ENCODE measurements around the gene KRT10. TPM values are rescaled to one million over a fixed set of nuclear protein-coding genes. Genes with fewer than 3 reads are reported as not detected.

Gene KRT10
- total RNA-seq, 3 donors from 2014 or later (not counting 1 experiment from before 2014, with no cell fraction given) = 23.6 to 35.9 (median 25.5) TPM

DNA sequence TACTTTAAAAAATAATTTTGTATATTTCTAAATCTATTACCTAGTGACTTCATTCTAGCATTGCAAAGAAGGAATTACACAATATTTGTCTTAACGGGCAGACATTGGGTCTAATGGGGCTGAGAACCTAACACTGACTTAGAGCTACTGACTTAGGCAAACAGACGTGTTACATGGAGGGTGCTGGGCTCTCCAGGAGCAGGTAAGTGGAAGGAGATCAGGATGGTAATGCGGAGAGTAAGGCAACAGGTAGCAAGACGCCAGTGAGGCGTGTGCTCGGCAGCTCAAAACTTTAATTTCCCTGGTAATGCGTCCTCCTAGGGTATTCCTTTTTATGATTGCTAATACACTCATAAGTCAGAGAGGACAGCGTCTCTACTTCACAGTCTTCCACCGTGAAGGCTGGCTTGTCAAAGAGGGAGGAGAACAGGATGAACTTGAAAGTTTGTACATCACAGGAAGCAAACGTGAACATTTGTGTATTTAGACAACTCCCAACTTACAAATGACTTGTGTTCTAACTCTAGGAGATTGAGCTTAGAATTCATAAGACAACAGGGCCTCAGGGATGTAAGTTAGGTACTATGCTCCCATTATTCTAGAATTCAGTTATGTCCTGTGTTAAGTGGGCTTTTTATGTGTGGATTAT, 27.3 kb downstream of the KRT10 start:
- H3K27ac Mint-ChIP-seq = no peak overlapping the region
- no peaks in the 10 kb centered on the region for H3K4me1 Mint-ChIP-seq
- H3K27me3 ChIP-seq (ENCODE audit: control insufficient read depth, insufficient read depth, low read length) = peaks cover 12% of the 10 kb centered on the region
- H3K27ac ChIP-seq (ENCODE audit: low read length) = no peak overlapping the region
- no peaks in the 10 kb centered on the region for H3K9me3 Mint-ChIP-seq
- H3K4me3 Mint-ChIP-seq = no peak overlapping the region
- peaks cover 25 to 48% of the 10 kb centered on the region in 2 donors for H3K27me3 Mint-ChIP-seq (ENCODE audit: low read depth in 2 of 2)
- intact Hi-C loops (cut with micrococcal nuclease) = no loop called here
- no peaks in the 10 kb centered on the region for H3K36me3 Mint-ChIP-seq
- no peaks in the 10 kb centered on the region for H3K4me1 ChIP-seq (ENCODE audit: control insufficient read depth, insufficient read depth, low read length)
- TF ChIP-seq, protein P1, sequence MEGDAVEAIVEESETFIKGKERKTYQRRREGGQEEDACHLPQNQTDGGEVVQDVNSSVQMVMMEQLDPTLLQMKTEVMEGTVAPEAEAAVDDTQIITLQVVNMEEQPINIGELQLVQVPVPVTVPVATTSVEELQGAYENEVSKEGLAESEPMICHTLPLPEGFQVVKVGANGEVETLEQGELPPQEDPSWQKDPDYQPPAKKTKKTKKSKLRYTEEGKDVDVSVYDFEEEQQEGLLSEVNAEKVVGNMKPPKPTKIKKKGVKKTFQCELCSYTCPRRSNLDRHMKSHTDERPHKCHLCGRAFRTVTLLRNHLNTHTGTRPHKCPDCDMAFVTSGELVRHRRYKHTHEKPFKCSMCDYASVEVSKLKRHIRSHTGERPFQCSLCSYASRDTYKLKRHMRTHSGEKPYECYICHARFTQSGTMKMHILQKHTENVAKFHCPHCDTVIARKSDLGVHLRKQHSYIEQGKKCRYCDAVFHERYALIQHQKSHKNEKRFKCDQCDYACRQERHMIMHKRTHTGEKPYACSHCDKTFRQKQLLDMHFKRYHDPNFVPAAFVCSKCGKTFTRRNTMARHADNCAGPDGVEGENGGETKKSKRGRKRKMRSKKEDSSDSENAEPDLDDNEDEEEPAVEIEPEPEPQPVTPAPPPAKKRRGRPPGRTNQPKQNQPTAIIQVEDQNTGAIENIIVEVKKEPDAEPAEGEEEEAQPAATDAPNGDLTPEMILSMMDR (IDR thresholded peaks at IDR 0.05) = no peak
- H3K4me3 ChIP-seq (ENCODE audit: low read length) = no peak overlapping the region
- WGBS (ENCODE audit: insufficient coverage) = 84% methylated on average over 9 of the region's 10 CpGs
- no peaks in the 10 kb centered on the region for H3K36me3 ChIP-seq (ENCODE audit: control insufficient read depth, insufficient read depth, low read length)
- ATAC-seq (no peak), DNase-seq (no peak)
- H3K9me3 ChIP-seq (ENCODE audit: control insufficient read depth, insufficient read depth, low read length) = no peaks in the 10 kb centered on the region

- intact Hi-C loops (cut with micrococcal nuclease) = no loop called here
- no peaks in the 10 kb centered on the region for H3K36me3 Mint-ChIP-seq
- TF ChIP-seq, protein P1 (IDR thresholded peaks at IDR 0.05) = no peak
- no peaks in the 10 kb centered on the region for H3K4me1 ChIP-seq (ENCODE audit: control insufficient read depth, insufficient read depth, low read length)
- H3K4me3 ChIP-seq (ENCODE audit: low read length) = no peak overlapping the region
- H3K27me3 ChIP-seq (ENCODE audit: control insufficient read depth, insufficient read depth, low read length) = peaks cover 12% of the 10 kb centered on the region
- H3K4me1 Mint-ChIP-seq = no peaks in the 10 kb centered on the region
- no peaks in the 10 kb centered on the region for H3K9me3 ChIP-seq (ENCODE audit: control insufficient read depth, insufficient read depth, low read length)
- H3K27ac Mint-ChIP-seq = no peak overlapping the region
- WGBS (ENCODE audit: insufficient coverage) = 58% methylated on average over 2 of the region's 2 CpGs
- DNase-seq = no peak
- no peak overlapping the region for H3K4me3 Mint-ChIP-seq
- no peaks in the 10 kb centered on the region for H3K36me3 ChIP-seq (ENCODE audit: control insufficient read depth, insufficient read depth, low read length)
- peaks cover 25 to 49% of the 10 kb centered on the region in 2 donors for H3K27me3 Mint-ChIP-seq (ENCODE audit: low read depth in 2 of 2)
- no peaks in the 10 kb centered on the region for H3K9me3 Mint-ChIP-seq
- no peak overlapping the region for H3K27ac ChIP-seq (ENCODE audit: low read length)
- ATAC-seq = no peak
These were observed 27.9 kb downstream of the KRT10 start for GRCh38 chr17:40794466-40794865.

- Histone ChIP-seq H3K27ac (ENCODE audit: low read length) (no peak overlapping the region), H3K9me3 (ENCODE audit: control insufficient read depth, insufficient read depth, low read length) (no peaks in the 10 kb centered on the region), H3K4me3 (ENCODE audit: low read length) (no peak overlapping the region), H3K36me3 (ENCODE audit: control insufficient read depth, insufficient read depth, low read length) (no peaks in the 10 kb centered on the region), H3K27me3 (ENCODE audit: control insufficient read depth, insufficient read depth, low read length) (peaks cover 12% of the 10 kb centered on the region), H3K4me1 (ENCODE audit: control insufficient read depth, insufficient read depth, low read length) (no peaks in the 10 kb centered on the region)
- H3K4me3 Mint-ChIP-seq = no peak overlapping the region
- WGBS (ENCODE audit: insufficient coverage) = 85% methylated on average over 10 of the region's 10 CpGs
- peaks cover 25 to 49% of the 10 kb centered on the region in 2 donors for H3K27me3 Mint-ChIP-seq (ENCODE audit: low read depth in 2 of 2)
- H3K27ac Mint-ChIP-seq = no peak overlapping the region
- ATAC-seq = no peak
- H3K4me1 Mint-ChIP-seq = no peaks in the 10 kb centered on the region
- no peaks in the 10 kb centered on the region for H3K9me3 Mint-ChIP-seq
- intact Hi-C loops (cut with micrococcal nuclease) = no loop called here
- no peak for DNase-seq
- TF ChIP-seq, protein P1 (IDR thresholded peaks at IDR 0.05) = no peak
- H3K36me3 Mint-ChIP-seq = no peaks in the 10 kb centered on the region
These were observed 28.6 kb downstream of the KRT10 start for GRCh38 chr17:40793832-40794231.
